SK-N-SH treated with all-trans-retinoic acid at 6 μM for 48 hours (cell line): ENCODE measurements around the gene NOS2.

Experiments used
- ESRRG ChIP-seq: fragments of 250-450 bp; sonication (Bioruptor Pico); IDR thresholded peaks from 2 replicates; pipeline ENCODE4 v1.6.1; 2021; ENCODE audit warnings: mild to moderate bottlenecking
- OSR1 ChIP-seq: fragments of 250-450 bp; sonication (Bioruptor Pico); IDR thresholded peaks from 2 replicates; pipeline ENCODE4 v1.8.0; 2022; ENCODE audit warnings: moderate library complexity, mild to moderate bottlenecking, inconsistent platforms
- PATZ1 ChIP-seq: fragments of 250-450 bp; sonication (Bioruptor Pico); IDR thresholded peaks from 2 replicates; pipeline ENCODE4 v1.8.0; 2020; ENCODE audit warnings: mild to moderate bottlenecking, moderate library complexity, borderline replicate concordance
- RARB ChIP-seq: fragments of 250-450 bp; sonication (Bioruptor Pico); IDR thresholded peaks from 2 replicates; pipeline ENCODE4 v1.8.0; 2021; ENCODE audit warnings: mild to moderate bottlenecking, moderate library complexity
- TOX ChIP-seq: fragments of 250-450 bp; sonication (Bioruptor Pico); IDR thresholded peaks from 2 replicates; pipeline ENCODE4 v1.8.0; 2021; ENCODE audit warnings: mild to moderate bottlenecking, moderate library complexity, borderline replicate concordance
- ZFP3 ChIP-seq: fragments of 250-450 bp; sonication (Bioruptor Pico); IDR thresholded peaks from 2 replicates; pipeline ENCODE4 v1.5.0; 2020; ENCODE audit warnings: mild to moderate bottlenecking, moderate library complexity

GRCh38 chr17:27821318-27821717 is 21.0 kb upstream of the NOS2 start:
- TF ChIP-seq PATZ1 (no peak), ZFP3 (CRISPR knock-in tag) (no peak), ESRRG (CRISPR knock-in tag) (no peak), TOX (no peak), OSR1 (no peak), RARB (CRISPR knock-in tag) (no peak)
